Measurements from ENCODE around the gene ARHGAP8. TPM values are rescaled to one million over a fixed set of nuclear protein-coding genes. Genes with fewer than 3 reads are reported as not detected.
"Not testable (repeated sequence)": the region's sequence is repeated elsewhere in the genome, so short reads cannot be mapped to it uniquely, and the experiment has no call there.

The ARHGAP8 gene
- total RNA-seq, 2 donors from 2014 or later = 34.6 to 64.5 TPM

GRCh38 chr22:44895296-44896055, 143.1 kb downstream of the ARHGAP8 start:
- H3K27ac ChIP-seq = no peak overlapping the region
- H3K36me3 ChIP-seq = no peaks in the 10 kb centered on the region
- WGBS = 88% methylated on average over 23 of the region's 23 CpGs
- no peak for DNase-seq (ENCODE audit: low spot score)
- no peak overlapping the region for H3K4me3 ChIP-seq
- intact Hi-C loops (cut with DNase I) = no loop called here
- H3K9me3 ChIP-seq = no peaks in the 10 kb centered on the region
- H3K4me1 ChIP-seq (replicated peaks) = no peaks in the 10 kb centered on the region
- no peaks in the 10 kb centered on the region for H3K27me3 ChIP-seq (replicated peaks; ENCODE audit: insufficient read depth)
- TF ChIP-seq POLR2AphosphoS5 (IDR thresholded peaks at IDR 0.05) = no peak
- TF ChIP-seq CTCF (IDR thresholded peaks at IDR 0.05) = no peak
- TF ChIP-seq POLR2A (IDR thresholded peaks at IDR 0.05) = no peak

- no peak for DNase-seq (ENCODE audit: low spot score)
- H3K4me1 ChIP-seq (replicated peaks) = no peaks in the 10 kb centered on the region
- TF ChIP-seq CTCF (IDR thresholded peaks at IDR 0.05) (no peak), POLR2A (IDR thresholded peaks at IDR 0.05) (no peak), POLR2AphosphoS5 (IDR thresholded peaks at IDR 0.05) (no peak)
- no peak overlapping the region for H3K27ac ChIP-seq
- 99% methylated on average over 6 of the region's 6 CpGs for WGBS
- intact Hi-C loops (cut with DNase I) = no loop called here
- H3K36me3 ChIP-seq = no peaks in the 10 kb centered on the region
- H3K4me3 ChIP-seq = no peak overlapping the region
- no peaks in the 10 kb centered on the region for H3K9me3 ChIP-seq
- no peaks in the 10 kb centered on the region for H3K27me3 ChIP-seq (replicated peaks; ENCODE audit: insufficient read depth)
Measured at GRCh38 chr22:44898236-44898635, 145.9 kb downstream of the ARHGAP8 start.

- no peak for TF ChIP-seq POLR2AphosphoS5 (IDR thresholded peaks at IDR 0.05)
- TF ChIP-seq CTCF (IDR thresholded peaks at IDR 0.05) = no peak
- no peak for TF ChIP-seq POLR2A (IDR thresholded peaks at IDR 0.05)
- WGBS = 94% methylated on average over 2 of the region's 2 CpGs
- DNase-seq (ENCODE audit: low spot score) = no peak
- Histone ChIP-seq H3K27ac (no peak overlapping the region), H3K4me1 (replicated peaks) (no peaks in the 10 kb centered on the region), H3K27me3 (replicated peaks; ENCODE audit: insufficient read depth) (no peaks in the 10 kb centered on the region), H3K9me3 (no peaks in the 10 kb centered on the region), H3K36me3 (no peaks in the 10 kb centered on the region), H3K4me3 (no peak overlapping the region)
- intact Hi-C loops (cut with DNase I) = no loop called here
Measured at GRCh38 chr22:44901301-44901700, 148.9 kb downstream of the ARHGAP8 start.

GRCh38 chr22:44903164-44903563, 150.8 kb downstream of the ARHGAP8 start:
- H3K9me3 ChIP-seq; H3K27ac ChIP-seq; H3K4me1 ChIP-seq (replicated peaks); DNase-seq (ENCODE audit: low spot score); H3K4me3 ChIP-seq; H3K27me3 ChIP-seq (replicated peaks; ENCODE audit: insufficient read depth); intact Hi-C loops (cut with DNase I); H3K36me3 ChIP-seq: not testable (repeated sequence)
- 77% methylated on average over 2 of the region's 2 CpGs for WGBS

GRCh38 chr22:44904492-44905152, 152.2 kb downstream of the ARHGAP8 start:
- 45% methylated on average over 5 of the region's 5 CpGs for WGBS

More at GRCh38 chr22:44904492-44905152, 152.2 kb downstream of the ARHGAP8 start:
- H3K36me3 ChIP-seq; H3K27me3 ChIP-seq (replicated peaks; ENCODE audit: insufficient read depth); H3K4me1 ChIP-seq (replicated peaks); H3K9me3 ChIP-seq; DNase-seq (ENCODE audit: low spot score); intact Hi-C loops (cut with DNase I); H3K27ac ChIP-seq; H3K4me3 ChIP-seq: not testable (repeated sequence)

All from prostate gland (tissue), 2 donors.